ENCODE measurements around the gene CHD9. TPM values are rescaled to one million over a fixed set of nuclear protein-coding genes. Genes with fewer than 3 reads are reported as not detected.

The CHD9 gene
- total RNA-seq, 1 donor from 2014 or later: 99.0 TPM

DNA sequence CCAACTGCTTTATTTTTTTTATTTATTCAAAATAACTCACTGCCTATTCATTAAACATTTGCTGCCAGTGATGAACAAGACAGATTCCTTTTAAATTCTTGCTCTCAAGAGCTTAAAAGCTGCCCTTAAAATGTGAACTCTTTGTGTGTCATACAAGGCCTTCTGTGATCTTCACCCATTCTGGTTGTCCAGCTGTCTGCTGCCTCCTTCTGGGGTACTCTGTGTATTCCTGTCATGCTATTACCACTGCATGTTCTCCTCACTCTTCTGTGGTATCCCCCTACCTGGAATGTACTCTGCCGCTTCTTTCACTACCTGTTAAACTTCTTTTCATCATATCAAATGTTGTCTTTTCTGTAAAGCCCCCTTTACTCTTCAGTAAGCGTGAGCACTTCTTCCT is 165.8 kb downstream of the CHD9 start:
- H3K27me3 Mint-ChIP-seq (ENCODE audit: unreplicated experiment): no peaks in the 10 kb centered on the region
- no peak overlapping the region for H3K27ac Mint-ChIP-seq (ENCODE audit: unreplicated experiment)
- no peaks in the 10 kb centered on the region for H3K9me3 Mint-ChIP-seq (ENCODE audit: unreplicated experiment)
- H3K4me3 Mint-ChIP-seq (ENCODE audit: unreplicated experiment): no peak overlapping the region
- peak; percentile 41 for TF ChIP-seq CTCF (IDR thresholded peaks at IDR 0.05)
- no peak for DNase-seq (ENCODE audit: extremely low spot score, unreplicated experiment)
- H3K36me3 Mint-ChIP-seq (ENCODE audit: unreplicated experiment): peaks cover 22% of the 10 kb centered on the region
- peaks cover 3% of the 10 kb centered on the region for H3K4me1 Mint-ChIP-seq (ENCODE audit: unreplicated experiment)

DNA sequence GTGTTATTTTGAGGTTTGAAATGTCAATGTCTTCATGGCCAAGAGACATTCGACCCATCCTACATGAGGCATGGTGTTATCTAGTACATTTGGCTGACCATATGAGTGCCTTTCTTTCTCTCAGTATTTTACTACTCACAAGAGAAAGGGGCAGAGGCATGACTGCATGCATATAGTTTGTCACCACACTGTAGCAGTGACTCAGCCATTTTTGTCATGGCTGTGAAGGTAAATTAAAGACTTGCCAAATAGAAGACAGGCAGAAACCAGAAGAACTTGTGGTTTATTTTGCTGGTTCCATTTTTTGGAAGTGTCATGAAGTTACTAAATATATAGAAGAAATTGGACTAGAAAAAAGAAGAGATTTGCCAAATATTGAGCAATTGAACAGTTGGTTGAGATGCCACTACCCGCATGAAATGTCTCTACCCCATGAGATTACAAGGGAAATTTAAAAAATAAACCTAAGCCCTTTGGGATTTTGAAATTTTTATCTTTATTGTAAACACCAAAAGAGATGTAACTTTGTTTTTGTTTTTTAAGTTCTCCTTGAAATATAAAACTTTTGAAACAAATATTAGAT is 170.3 kb downstream of the CHD9 start:
- H3K9me3 Mint-ChIP-seq (ENCODE audit: unreplicated experiment): no peaks in the 10 kb centered on the region
- no peak overlapping the region for H3K4me3 Mint-ChIP-seq (ENCODE audit: unreplicated experiment)
- H3K4me1 Mint-ChIP-seq (ENCODE audit: unreplicated experiment): no peaks in the 10 kb centered on the region
- no peak for TF ChIP-seq CTCF (IDR thresholded peaks at IDR 0.05)
- peak overlapping the region; percentile 28 for H3K27ac Mint-ChIP-seq (ENCODE audit: unreplicated experiment)
- H3K36me3 Mint-ChIP-seq (ENCODE audit: unreplicated experiment): peaks cover 40% of the 10 kb centered on the region
- no peak for DNase-seq (ENCODE audit: extremely low spot score, unreplicated experiment)
- H3K27me3 Mint-ChIP-seq (ENCODE audit: unreplicated experiment): no peaks in the 10 kb centered on the region

GRCh38 chr16:53232826-53233529 is 178.2 kb downstream of the CHD9 start:
- Mint-ChIP-seq H3K27me3 (ENCODE audit: unreplicated experiment) (no peaks in the 10 kb centered on the region), H3K36me3 (ENCODE audit: unreplicated experiment) (peaks cover 76% of the 10 kb centered on the region), H3K4me1 (ENCODE audit: unreplicated experiment) (peaks cover 5% of the 10 kb centered on the region), H3K9me3 (ENCODE audit: unreplicated experiment) (no peaks in the 10 kb centered on the region), H3K27ac (ENCODE audit: unreplicated experiment) (peak overlapping the region; percentile 45), H3K4me3 (ENCODE audit: unreplicated experiment) (no peak overlapping the region)
- DNase-seq (ENCODE audit: extremely low spot score, unreplicated experiment): no peak
- TF ChIP-seq CTCF (IDR thresholded peaks at IDR 0.05): no peak

DNA sequence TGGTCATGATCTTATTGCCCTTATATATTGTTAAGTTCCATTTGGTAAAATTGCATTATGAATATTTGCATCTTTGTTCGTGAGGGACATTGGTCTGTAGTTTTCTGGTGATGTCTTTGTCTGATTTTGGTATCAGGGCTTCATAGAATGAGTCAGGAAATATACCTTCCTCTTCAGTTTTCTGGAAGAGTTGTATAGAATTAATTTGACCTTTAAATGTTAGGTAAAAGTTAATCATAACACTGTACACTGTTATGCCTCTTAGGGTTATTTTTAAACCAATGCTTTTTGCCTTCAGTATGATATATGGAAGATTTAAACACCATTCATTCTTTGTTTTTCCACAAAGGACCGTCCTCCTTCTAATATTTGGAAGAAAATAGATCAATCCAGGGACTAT is 180.0 kb downstream of the CHD9 start:
- peaks cover 76% of the 10 kb centered on the region for H3K36me3 Mint-ChIP-seq (ENCODE audit: unreplicated experiment)
- peaks cover 5% of the 10 kb centered on the region for H3K4me1 Mint-ChIP-seq (ENCODE audit: unreplicated experiment)
- H3K27ac Mint-ChIP-seq (ENCODE audit: unreplicated experiment): peak overlapping the region; percentile 12
- H3K9me3 Mint-ChIP-seq (ENCODE audit: unreplicated experiment): no peaks in the 10 kb centered on the region
- H3K27me3 Mint-ChIP-seq (ENCODE audit: unreplicated experiment): no peaks in the 10 kb centered on the region
- no peak for DNase-seq (ENCODE audit: extremely low spot score, unreplicated experiment)
- no peak overlapping the region for H3K4me3 Mint-ChIP-seq (ENCODE audit: unreplicated experiment)
- no peak for TF ChIP-seq CTCF (IDR thresholded peaks at IDR 0.05)

DNA sequence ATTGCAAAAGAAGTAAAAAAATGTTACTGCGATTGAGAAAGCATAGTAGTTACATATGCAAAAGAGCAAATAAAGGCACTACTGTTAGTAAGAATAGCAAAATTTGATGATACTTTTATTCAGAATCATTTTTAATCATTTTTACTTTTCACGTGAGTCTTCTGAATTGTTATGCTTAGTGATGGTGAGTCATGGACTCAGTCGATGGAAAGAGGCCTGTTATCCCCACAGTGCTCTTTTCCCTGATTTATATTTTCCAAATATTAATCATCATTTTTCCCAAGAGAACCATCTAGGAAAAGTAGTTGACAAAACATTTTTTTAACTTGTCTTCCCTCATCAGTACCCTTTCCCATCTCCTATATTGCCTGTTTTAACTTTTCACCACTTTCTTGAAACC is 181.1 kb downstream of the CHD9 start:
- no peak for TF ChIP-seq CTCF (IDR thresholded peaks at IDR 0.05)
- no peak for DNase-seq (ENCODE audit: extremely low spot score, unreplicated experiment)
- peak overlapping the region; percentile 23 for H3K27ac Mint-ChIP-seq (ENCODE audit: unreplicated experiment)
- H3K36me3 Mint-ChIP-seq (ENCODE audit: unreplicated experiment): peaks cover 68% of the 10 kb centered on the region
- H3K4me1 Mint-ChIP-seq (ENCODE audit: unreplicated experiment): peaks cover 5% of the 10 kb centered on the region
- H3K4me3 Mint-ChIP-seq (ENCODE audit: unreplicated experiment): no peak overlapping the region
- no peaks in the 10 kb centered on the region for H3K9me3 Mint-ChIP-seq (ENCODE audit: unreplicated experiment)
- H3K27me3 Mint-ChIP-seq (ENCODE audit: unreplicated experiment): no peaks in the 10 kb centered on the region

Data from osteocyte (in vitro differentiated cells).